K562 (cell line): ENCODE results near the gene AMDHD2. TPM values are rescaled to one million over a fixed set of nuclear protein-coding genes. Genes with fewer than 3 reads are reported as not detected.

Source experiments
- HMG20B ChIP-seq: fragments of 250-450 bp; sonication (Bioruptor Pico); IDR thresholded peaks from 2 replicates; pipeline ENCODE4 v1.5.0; 2021; ENCODE audit warnings: mild to moderate bottlenecking
- MEF2D ChIP-seq: conservative IDR thresholded peaks from 2 replicates; pipeline ENCODE4 v1.6.1; 2016; ENCODE audit warnings: low read depth, missing genetic modification characterization, missing compliant biosample characterization
- MLLT1 ChIP-seq, 2 experiments: fragments of 450-650 bp; IDR thresholded peaks; 2 replicates each; pipeline ENCODE4 v1.6.1; 2016
- MLX ChIP-seq, 2 experiments: fragments of 450-650 bp in 1 of 2; sonication (generic) in 1 of 2; formaldehyde crosslinking; conservative IDR thresholded peaks; 2 replicates each; pipeline versions ENCODE4 v1.4.0 to v1.8.1; 2020 to 2022; ENCODE audit warnings: mild to moderate bottlenecking in 1 of 2, missing genetic modification reagents in 1 of 2
- NFE2L1 ChIP-seq: fragments of 450-650 bp; IDR thresholded peaks from 2 replicates; pipeline ENCODE4 v1.6.1; 2016; ENCODE audit warnings: missing genetic modification characterization, low read depth, mild to moderate bottlenecking, missing compliant biosample characterization, moderate library complexity, borderline replicate concordance
- NFYB ChIP-seq: IDR thresholded peaks from 2 replicates; pipeline ENCODE4 v1.6.1; 2011; ENCODE audit warnings: mild to moderate bottlenecking, moderate library complexity; ENCODE audit not compliant: insufficient read length; ENCODE audit errors: extremely low read depth
- RAD51 ChIP-seq: fragments of 450-650 bp; IDR thresholded peaks from 2 replicates; pipeline ENCODE4 v1.7.1; 2016; ENCODE audit warnings: low read depth, mild to moderate bottlenecking, borderline replicate concordance
- RFX5 ChIP-seq: IDR thresholded peaks from 2 replicates; pipeline ENCODE4 v1.6.1; 2011; ENCODE audit warnings: low read depth, mild to moderate bottlenecking, improper control_type of control experiment, low read length
- THAP7 ChIP-seq: fragments of 250-450 bp; sonication (Bioruptor Pico); IDR thresholded peaks from 2 replicates; pipeline ENCODE4 v1.5.0; 2021
- ZFP91 ChIP-seq: sonication (generic); formaldehyde crosslinking; IDR thresholded peaks from 2 replicates; pipeline ENCODE4 v1.8.0; 2022; ENCODE audit warnings: mild to moderate bottlenecking, missing genetic modification reagents
- ZNF274 ChIP-seq: IDR thresholded peaks from 2 replicates; pipeline ENCODE4 v1.6.1; 2011; ENCODE audit warnings: low read depth, mild to moderate bottlenecking, low read length, moderate library complexity, borderline replicate concordance
- ZNF318 ChIP-seq, 2 experiments: fragments of 450-650 bp; IDR thresholded peaks; 2 replicates each; pipeline ENCODE4 v1.6.1; 2016; ENCODE audit warnings: mild to moderate bottlenecking in 2 of 2, borderline replicate concordance in 1 of 2, low read depth in 1 of 2, moderate library complexity in 1 of 2
- ZNF586 ChIP-seq: fragments of 450-650 bp; formaldehyde crosslinking; conservative IDR thresholded peaks from 2 replicates; pipeline ENCODE4 v1.4.0; 2020; ENCODE audit warnings: mild to moderate bottlenecking, moderate library complexity
- ZNF668 ChIP-seq: fragments of 250-450 bp; sonication (Bioruptor Pico); IDR thresholded peaks from 2 replicates; pipeline ENCODE4 v1.8.0; 2022; ENCODE audit warnings: mild to moderate bottlenecking, inconsistent platforms
- polyA plus RNA-seq, 8 experiments: library from polyadenylated mRNA; depleted of rRNA in 4 of 8; stranded (reverse) in 5 of 8; unstranded in 3 of 8; fragments of >200 nt; fragmentation: Nextera tagmentation in 2 of 8; fragmentation: Illumina TruSeq in 1 of 8; extraction: Ambion mirVana in 2 of 8; extraction: Trizol in 1 of 8; gene quantifications; 2 replicates each; pipeline versions ENCODE4 v1.2.1 to v1.2.3, GENCODE V29; 2011 to 2014; ENCODE audit warnings: inconsistent platforms in 1 of 8, missing spikeins in 1 of 8
- total RNA-seq, 7 experiments: library from RNA; depleted of rRNA in 6 of 7; stranded (reverse); fragments of >200 nt in 6 of 7; fragmentation: Illumina TruSeq in 2 of 7; extraction: Trizol in 2 of 7; gene quantifications; 2 replicates each; pipeline versions ENCODE4 v1.2.1 to v1.2.3, GENCODE V29; 2011 to 2021; ENCODE audit warnings: low replicate concordance in 1 of 7

Gene AMDHD2
- total and polyA plus RNA-seq, 9 of the 15 experiments (the other 6 are each of a cell fraction or from before 2014, with no cell fraction given): 0.38 to 56.9 (median 18.3) TPM; not detected in 1

- TF ChIP-seq ZNF318 (IDR thresholded peaks at IDR 0.05; ENCODE audit: borderline replicate concordance in 1 of 2, low read depth in 1 of 2) (no peak), MLX (CRISPR knock-in tag; conservative IDR thresholded peaks at IDR 0.05) (no peak), ZNF668 (CRISPR knock-in tag) (no peak), RAD51 (no peak), HMG20B (CRISPR knock-in tag) (no peak), NFYB (no peak), RFX5 (no peak), MEF2D (tag) (no peak), MLLT1 (IDR thresholded peaks at IDR 0.05) (no peak), NFE2L1 (tag) (no peak), ZNF274 (no peak), THAP7 (CRISPR knock-in tag) (no peak), ZNF586 (CRISPR knock-in tag) (no peak), ZFP91 (CRISPR knock-in tag) (no peak)
Observed at GRCh38 chr16:2511128-2511800, 8.9 kb upstream of the AMDHD2 start (continued).
